ENCODE measurements around the gene ACSF2. TPM values are rescaled to one million over a fixed set of nuclear protein-coding genes. Genes with fewer than 3 reads are reported as not detected.
A peak's percentile ranks its signal among the peaks of the same experiment; 100 is the strongest.

ACSF2 gene
- polyA plus RNA-seq, 3 donors: 105 to 121 (median 111) TPM

GRCh38 chr17:50495217-50495823, 69.3 kb downstream of the ACSF2 start:
- no peak for DNase-seq

DNA sequence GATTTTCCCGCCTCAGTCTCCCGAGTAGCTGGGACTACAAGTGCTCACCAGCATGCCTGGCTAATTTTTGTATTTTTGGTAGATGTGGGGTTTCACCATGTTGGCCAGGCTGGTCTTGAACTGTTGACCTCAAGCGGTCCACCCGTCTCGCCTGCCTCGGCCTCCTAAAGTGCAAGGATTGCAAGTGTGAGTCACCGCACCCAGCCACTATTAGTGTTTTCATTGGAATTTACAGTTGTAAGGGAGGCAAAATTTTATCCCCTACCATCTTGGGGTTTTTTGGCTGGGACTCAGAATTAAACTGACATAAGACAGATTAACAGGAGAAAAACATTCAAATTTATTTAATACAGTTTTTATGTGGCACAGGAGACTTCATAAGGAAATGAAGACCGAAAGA, 69.9 kb downstream of the ACSF2 start:
- no peak for DNase-seq

DNA sequence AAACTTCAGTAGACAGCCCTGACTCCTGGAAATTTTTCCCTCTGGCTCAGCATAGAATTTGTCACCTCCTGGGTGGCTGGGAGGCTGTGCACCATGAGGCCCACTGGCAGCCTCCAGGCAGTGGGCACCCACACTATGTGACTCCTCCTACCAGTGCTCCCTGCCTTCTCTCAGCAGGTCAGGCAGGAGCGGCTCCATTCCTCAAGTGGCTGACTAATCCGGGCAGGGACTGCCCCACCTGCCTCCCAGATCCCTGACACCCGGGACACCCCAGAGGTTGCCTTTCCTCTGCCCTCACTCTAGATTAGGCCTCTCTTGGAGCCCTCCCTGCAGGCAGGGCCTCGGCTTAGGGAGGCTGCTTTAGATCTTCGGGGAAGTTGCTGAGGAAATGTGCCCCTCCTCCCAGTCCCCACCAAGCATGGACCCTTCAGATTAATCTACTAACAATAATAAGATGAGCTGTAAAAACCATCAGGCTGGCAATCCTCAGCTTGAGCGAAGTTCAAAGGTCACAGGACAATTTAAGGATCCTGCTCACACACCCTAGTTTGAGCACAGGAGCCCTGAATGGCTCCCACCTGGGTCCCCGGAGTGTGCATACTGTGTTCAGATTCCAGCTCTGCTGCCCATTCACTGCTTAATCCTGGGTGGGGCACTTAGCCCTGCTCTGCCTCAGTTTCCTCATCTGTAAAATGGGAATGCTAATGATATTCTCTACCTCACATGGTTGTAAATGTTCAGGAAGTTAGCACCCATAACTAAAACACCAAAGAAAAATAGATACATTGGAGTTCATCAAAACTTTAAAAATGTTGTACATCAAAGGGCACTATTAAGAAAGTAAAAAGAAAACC, 72.2 kb downstream of the ACSF2 start:
- no peak for DNase-seq

- no peak for DNase-seq
Measured at GRCh38 chr17:50499270-50499669, 73.3 kb downstream of the ACSF2 start.

- DNase-seq: no peak
Measured at GRCh38 chr17:50499721-50500120, 73.7 kb downstream of the ACSF2 start.

- DNase-seq: no peak
Measured at GRCh38 chr17:50501054-50501453, 75.0 kb downstream of the ACSF2 start.

GRCh38 chr17:50502301-50502990, 76.4 kb downstream of the ACSF2 start:
- no peak for DNase-seq

DNA sequence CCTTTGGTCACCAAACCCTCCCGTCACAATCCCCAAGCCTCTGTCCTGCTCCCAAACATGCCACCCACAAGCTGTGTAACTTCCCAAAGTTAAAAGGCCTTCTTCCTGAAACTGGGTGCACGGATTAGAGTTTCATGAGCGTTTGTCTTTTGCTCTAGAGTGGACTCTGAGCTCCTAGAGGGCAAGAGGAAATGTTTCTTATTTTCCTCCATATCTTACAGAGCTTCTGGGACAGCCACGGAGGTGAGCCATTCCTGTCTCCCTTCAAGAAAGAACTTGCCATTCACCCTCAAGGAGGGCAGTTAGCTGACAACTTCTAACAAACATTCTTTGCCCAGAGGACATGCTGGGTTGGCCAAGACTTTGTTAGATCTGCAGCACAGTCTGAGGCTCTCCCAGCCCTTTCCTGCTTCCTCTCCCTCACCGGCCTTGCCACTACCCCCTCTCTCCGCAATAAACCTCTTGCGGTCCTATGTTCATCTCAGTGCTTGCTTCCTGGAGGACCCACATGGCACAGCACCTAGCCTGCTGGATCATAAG, 79.6 kb downstream of the ACSF2 start:
- no peak for DNase-seq

GRCh38 chr17:50506298-50506697, 80.3 kb downstream of the ACSF2 start:
- DNase-seq: no peak

DNA sequence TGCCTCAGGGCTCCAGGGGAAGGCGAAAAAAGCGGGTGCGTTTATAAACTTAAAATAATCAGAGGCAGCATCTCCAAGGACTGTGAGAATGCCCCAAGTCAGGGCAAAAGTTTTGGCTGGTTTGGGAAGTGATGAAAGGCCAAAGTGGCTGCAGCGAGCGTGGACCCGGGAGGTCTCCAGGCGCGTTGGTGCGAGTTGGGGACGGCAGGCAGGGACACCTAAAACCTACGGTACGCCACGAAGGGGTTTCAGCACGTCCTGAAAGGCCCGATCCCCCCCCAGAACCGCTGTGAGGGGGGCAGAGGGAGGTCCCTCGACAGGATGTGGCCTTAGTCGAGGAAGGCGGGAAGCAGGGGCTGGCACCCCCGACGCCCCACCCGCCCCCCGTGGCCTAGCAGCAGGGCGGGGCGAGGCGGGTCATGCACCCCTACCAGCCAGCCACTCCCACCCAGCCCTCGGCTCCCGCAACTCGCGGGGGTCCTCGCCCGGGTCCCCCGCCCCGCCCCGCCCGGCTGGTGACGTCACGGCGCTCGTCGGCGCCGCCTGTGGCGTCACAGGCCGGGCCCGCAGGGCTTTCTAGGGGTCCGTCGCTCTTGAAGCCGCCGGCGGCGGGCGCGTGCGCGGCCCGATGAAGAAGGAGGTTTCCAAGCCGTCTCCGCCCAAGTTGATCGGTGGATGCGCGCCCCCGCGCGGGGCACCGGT, 82.0 kb downstream of the ACSF2 start, which contains the start of gene MYCBPAP:
MYCBPAP (plus strand) TSS at position 569 of the 702 bp plus-strand sequence. CDS start 236 bp downstream, outside the sequence.
- DNase-seq: peak; percentile 85

DNA sequence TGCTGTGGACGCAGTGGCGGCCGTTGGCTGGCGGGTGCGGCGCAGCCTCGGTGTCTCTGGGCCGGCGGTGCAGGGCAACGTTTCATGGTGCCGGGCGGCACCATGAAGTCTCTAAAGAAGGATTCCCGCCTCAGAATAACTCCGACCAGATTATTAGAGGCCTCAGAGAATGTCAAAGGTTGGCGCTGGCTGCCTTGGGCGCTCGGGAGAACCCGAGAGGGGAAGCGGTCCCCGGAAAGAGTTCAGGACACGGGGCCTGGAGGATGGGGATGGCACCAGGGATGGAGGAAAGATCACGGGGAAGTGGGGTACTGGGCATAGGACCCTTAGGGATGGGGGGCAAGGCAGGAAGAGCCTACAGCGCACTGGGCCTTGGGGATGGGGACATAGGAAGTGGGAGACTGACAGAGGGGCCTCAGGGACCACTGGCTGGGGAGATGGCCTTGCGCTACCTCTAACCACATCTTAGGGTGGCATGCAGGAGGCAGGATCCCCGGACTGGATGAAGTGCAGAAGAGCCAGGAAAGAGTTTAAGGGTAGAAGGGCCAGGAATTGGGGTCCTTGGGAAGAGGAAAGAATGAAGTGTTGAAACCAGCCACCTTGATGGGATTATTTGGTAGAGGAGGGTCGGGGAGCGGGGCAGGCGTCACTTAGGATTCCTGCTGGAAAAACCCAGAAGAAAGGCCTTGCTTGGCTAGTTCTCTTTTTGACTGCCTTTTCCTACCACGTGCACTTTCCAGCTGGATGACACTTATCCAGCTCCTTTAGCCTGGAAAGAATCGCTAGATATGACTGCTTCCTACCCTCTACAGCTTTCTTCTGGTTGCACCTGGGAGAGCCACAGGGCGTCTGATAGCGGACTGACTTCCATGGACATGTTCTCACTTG, 82.8 kb downstream of the ACSF2 start:
- DNase-seq: no peak

DNA sequence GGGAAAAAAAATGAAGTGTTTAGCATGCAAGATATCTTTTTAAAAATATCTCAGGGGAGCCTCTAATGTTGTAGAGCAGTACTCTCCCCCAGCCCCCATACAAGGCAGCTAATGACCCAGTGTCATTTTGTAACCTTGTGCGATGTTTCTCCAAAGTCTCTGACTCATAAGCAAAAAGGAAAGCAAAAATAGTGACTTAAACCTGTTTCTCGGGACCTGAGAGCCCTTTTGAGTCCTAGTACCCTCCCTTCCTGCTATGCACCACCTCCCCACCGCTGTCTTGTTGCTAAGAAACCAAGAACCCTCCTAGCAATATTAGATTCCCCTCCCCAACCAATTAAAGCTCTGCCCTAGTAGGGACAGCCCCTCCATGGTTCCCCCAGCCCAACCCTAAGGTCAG, 85.0 kb downstream of the ACSF2 start:
- DNase-seq: no peak

DNA sequence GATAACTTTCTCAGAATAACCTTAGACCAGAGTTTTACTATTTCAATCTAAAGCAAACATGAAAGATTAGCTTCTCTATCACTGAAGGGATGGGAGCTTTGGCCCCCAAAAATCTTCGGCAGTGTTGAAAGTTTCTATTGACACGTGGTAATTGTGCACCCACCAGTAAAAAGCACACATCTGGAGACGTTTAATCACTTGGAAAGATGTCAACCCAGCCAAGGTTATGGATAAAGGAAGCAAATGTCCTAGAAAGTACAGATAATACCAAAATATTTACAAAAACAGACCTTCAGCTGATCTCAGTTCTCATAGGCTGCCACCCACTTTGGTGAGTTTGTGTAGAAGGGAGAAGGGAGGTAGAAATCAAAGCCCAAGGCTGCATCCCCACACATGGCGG, 87.5 kb downstream of the ACSF2 start:
- DNase-seq: no peak

- DNase-seq: no peak
Measured at GRCh38 chr17:50514388-50514787, 88.4 kb downstream of the ACSF2 start.

GRCh38 chr17:50514936-50515702, 89.1 kb downstream of the ACSF2 start:
- no peak for DNase-seq

DNA sequence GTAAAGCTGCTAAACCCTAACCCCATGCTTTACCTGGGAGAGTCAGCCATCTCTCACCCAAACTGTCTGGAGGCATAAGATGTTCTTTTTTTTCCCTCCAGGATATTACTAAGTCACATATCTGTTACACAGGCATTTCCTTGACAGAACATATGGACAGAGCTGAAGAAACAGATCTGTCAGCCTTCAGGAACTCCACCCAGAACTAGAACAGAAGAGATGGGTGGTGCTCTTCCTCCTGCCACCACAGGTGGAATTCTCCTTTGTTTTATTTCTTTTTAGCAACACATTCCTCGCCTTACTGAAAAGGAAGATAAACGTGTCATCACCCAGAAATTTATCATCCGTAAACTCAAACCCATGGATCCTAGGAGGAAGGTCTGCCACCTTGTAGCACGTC, 91.0 kb downstream of the ACSF2 start:
- no peak for DNase-seq

GRCh38 chr17:50517504-50518383, 91.7 kb downstream of the ACSF2 start:
- no peak for DNase-seq

GRCh38 chr17:50518384-50519023, 92.5 kb downstream of the ACSF2 start:
- DNase-seq: no peak

Measured in renal pelvis (tissue), 4 donors.